ENCODE measurements around the gene DPYD. TPM values are rescaled to one million over a fixed set of nuclear protein-coding genes. Genes with fewer than 3 reads are reported as not detected.

DPYD gene
- total and polyA plus RNA-seq, 7 donors: 6.0 to 56.1 (median 40.2) TPM

DNA sequence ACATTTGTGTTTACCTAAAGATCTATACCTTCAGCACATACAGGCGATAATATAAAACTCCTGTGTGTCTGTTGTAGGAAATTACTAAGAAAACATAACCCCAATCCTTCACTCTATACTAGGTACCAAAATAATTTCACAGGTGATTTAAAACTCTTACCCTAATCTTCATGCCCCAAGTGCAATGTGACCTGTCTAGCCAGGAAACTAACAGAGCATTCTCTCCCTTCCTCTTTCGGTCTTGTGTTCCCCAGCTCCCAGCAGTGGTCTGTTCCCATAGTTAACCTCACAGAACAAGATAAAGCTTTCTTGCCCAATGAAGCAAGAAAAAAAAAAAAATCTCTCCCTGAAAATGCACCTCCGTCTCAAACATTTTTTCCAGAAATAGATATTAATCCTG is 493.5 kb downstream of the DPYD start:
- no peak overlapping the region for H3K27ac ChIP-seq
- intact Hi-C loops (cut with DNase I): no loop called here
- DNase-seq: no peak
- H3K4me3 ChIP-seq: no peak overlapping the region
- no peaks in the 10 kb centered on the region for H3K9me3 ChIP-seq
- TF ChIP-seq EP300 (IDR thresholded peaks at IDR 0.05): no peak
- TF ChIP-seq, protein P1, sequence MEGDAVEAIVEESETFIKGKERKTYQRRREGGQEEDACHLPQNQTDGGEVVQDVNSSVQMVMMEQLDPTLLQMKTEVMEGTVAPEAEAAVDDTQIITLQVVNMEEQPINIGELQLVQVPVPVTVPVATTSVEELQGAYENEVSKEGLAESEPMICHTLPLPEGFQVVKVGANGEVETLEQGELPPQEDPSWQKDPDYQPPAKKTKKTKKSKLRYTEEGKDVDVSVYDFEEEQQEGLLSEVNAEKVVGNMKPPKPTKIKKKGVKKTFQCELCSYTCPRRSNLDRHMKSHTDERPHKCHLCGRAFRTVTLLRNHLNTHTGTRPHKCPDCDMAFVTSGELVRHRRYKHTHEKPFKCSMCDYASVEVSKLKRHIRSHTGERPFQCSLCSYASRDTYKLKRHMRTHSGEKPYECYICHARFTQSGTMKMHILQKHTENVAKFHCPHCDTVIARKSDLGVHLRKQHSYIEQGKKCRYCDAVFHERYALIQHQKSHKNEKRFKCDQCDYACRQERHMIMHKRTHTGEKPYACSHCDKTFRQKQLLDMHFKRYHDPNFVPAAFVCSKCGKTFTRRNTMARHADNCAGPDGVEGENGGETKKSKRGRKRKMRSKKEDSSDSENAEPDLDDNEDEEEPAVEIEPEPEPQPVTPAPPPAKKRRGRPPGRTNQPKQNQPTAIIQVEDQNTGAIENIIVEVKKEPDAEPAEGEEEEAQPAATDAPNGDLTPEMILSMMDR (IDR thresholded peaks at IDR 0.05): no peak
- 89 to 93% methylated on average over 3 of the region's 3 CpGs for WGBS, 2 donors
- H3K27me3 ChIP-seq: no peaks in the 10 kb centered on the region
- H3K4me1 ChIP-seq: no peaks in the 10 kb centered on the region
- no peaks in the 10 kb centered on the region for H3K36me3 ChIP-seq

DNA sequence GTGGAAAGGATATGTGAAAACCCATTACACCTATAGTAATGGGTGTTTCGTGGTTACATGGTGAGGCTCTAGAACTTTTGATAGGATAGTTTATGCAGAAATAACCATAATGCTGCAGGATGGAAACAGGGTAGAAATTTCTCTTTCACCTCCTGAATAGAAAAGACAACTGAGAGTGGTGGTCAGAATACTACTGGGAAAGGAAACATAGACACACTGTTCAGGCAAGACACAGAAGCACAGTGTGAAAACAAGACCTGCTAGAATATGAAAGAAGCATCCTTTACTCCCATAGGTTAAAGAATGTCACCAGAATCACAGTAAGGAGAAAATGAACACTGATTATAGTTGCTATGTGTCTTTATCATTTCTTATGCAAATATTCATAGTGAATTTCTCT is 496.6 kb downstream of the DPYD start:
- WGBS, 2 donors: 87 to 91% methylated on average over 1 of the region's 1 CpG

DNA sequence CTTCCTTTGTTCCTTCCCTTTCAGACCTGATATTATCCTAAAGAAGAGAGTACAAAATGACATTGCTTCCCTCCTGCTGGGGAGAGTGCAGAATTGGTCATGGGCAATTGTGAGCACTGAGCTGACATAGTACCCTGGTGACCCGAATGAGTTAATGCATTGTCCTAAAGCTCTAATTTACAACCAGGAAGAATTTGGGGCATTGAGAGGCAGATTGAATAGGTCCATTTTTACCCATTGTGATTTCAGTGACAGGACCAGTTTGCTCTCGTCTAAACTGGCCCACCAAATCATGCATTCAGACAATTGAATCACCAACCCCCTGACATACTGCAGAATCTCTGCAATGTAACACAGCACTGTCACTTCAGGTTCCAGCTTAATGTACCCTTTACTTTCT is 497.4 kb downstream of the DPYD start:
- Histone ChIP-seq H3K27ac (no peak overlapping the region), H3K9me3 (no peaks in the 10 kb centered on the region), H3K4me1 (no peaks in the 10 kb centered on the region), H3K27me3 (no peaks in the 10 kb centered on the region), H3K36me3 (no peaks in the 10 kb centered on the region), H3K4me3 (no peak overlapping the region)
- intact Hi-C loops (cut with DNase I): no loop called here
- TF ChIP-seq EP300 (IDR thresholded peaks at IDR 0.05) (no peak), POLR2A (IDR thresholded peaks at IDR 0.05) (no peak), POLR2AphosphoS5 (IDR thresholded peaks at IDR 0.05) (no peak)
- TF ChIP-seq, protein P1 (IDR thresholded peaks at IDR 0.05): no peak
- 69 to 72% methylated on average over 2 of the region's 2 CpGs for WGBS, 2 donors
- DNase-seq: no peak

More for the DNA sequence above, 496.6 kb downstream of the DPYD start:
- Histone ChIP-seq H3K9me3 (no peaks in the 10 kb centered on the region), H3K4me1 (no peaks in the 10 kb centered on the region), H3K36me3 (no peaks in the 10 kb centered on the region), H3K27me3 (no peaks in the 10 kb centered on the region), H3K4me3 (no peak overlapping the region), H3K27ac (no peak overlapping the region)
- TF ChIP-seq, protein P1 (IDR thresholded peaks at IDR 0.05): no peak
- TF ChIP-seq POLR2AphosphoS5 (IDR thresholded peaks at IDR 0.05) (no peak), EP300 (IDR thresholded peaks at IDR 0.05) (no peak), POLR2A (IDR thresholded peaks at IDR 0.05) (no peak)
- no peak for DNase-seq
- intact Hi-C loops (cut with DNase I): no loop called here

DNA sequence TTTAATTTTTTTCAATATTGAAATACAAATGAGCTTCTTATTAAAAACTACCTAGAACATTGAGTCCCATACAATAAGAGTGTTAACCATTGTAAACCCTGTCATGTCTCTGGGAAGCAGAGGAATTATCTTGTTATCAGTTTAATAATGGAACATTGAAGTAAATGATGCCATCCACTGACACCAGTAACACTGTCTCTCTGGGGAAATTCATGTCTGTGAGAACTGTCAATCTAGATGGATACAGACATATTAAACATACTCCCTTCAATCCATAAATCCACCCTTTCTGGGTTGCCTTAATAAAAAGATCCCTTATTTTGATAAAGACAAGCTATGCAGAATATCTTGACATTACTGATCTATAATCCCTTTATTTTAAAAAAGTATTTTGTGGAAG is 503.2 kb downstream of the DPYD start:
- Histone ChIP-seq H3K27ac (no peak overlapping the region), H3K36me3 (no peaks in the 10 kb centered on the region)

More for the DNA sequence above, 503.2 kb downstream of the DPYD start:
- DNase-seq: no peak
- Histone ChIP-seq H3K4me1 (no peaks in the 10 kb centered on the region), H3K4me3 (no peak overlapping the region), H3K27me3 (no peaks in the 10 kb centered on the region), H3K9me3 (no peaks in the 10 kb centered on the region)
- TF ChIP-seq POLR2AphosphoS5 (IDR thresholded peaks at IDR 0.05): no peak
- no peak for TF ChIP-seq POLR2A (IDR thresholded peaks at IDR 0.05)
- no peak for TF ChIP-seq EP300 (IDR thresholded peaks at IDR 0.05)
- TF ChIP-seq, protein P1 (IDR thresholded peaks at IDR 0.05): no peak
- intact Hi-C loops (cut with DNase I): no loop called here

All from sigmoid colon (tissue), 7 donors.